ENCODE measurements around the gene KRT37. TPM values are rescaled to one million over a fixed set of nuclear protein-coding genes. Genes with fewer than 3 reads are reported as not detected.
A peak's percentile ranks its signal among the peaks of the same experiment; 100 is the strongest.

The KRT37 gene
- total and polyA plus RNA-seq, 2 of the 13 experiments (the other 11 are each of a cell fraction or from before 2014, with no cell fraction given), result 0.69 TPM; not detected in 1

DNA sequence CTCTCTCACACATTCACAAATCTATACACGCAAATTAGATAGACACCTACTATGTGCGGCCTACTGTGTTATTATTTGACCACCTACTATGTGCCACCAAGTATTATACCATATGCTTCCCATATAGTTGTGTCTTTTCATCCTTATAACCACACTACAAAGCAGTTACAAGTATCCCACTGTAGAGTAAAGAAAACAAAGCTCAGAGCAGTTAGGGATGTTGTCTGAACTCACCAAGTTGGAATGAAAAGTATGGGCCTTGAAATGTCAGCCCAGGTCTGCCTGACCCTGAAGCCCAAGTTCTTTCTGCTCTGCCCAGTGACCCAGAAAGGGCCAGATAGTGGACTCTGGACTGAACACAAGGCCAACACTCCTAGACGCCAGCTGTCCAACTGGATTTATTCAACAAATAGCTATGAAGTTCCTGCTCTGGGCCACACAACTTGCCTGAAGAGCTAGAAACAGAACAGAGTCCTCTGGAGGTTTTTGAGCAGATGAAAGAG lies 8.5 kb downstream of the KRT37 start (continued):
- no peak for TF ChIP-seq ZNF709 (CRISPR knock-in tag; IDR thresholded peaks at IDR 0.05)
- peak; percentile 58; the same call in 1 of the 2 replicates for TF ChIP-seq REPIN1 (CRISPR knock-in tag; IDR thresholded peaks at IDR 0.05; ENCODE audit: borderline replicate concordance, low read depth)
- TF ChIP-seq ZBTB1 (CRISPR knock-in tag; IDR thresholded peaks at IDR 0.05; ENCODE audit: borderline replicate concordance), result no peak
- no peak for TF ChIP-seq MTF2 (CRISPR knock-in tag; IDR thresholded peaks at IDR 0.05; ENCODE audit: borderline replicate concordance)
- TF ChIP-seq, protein P1, sequence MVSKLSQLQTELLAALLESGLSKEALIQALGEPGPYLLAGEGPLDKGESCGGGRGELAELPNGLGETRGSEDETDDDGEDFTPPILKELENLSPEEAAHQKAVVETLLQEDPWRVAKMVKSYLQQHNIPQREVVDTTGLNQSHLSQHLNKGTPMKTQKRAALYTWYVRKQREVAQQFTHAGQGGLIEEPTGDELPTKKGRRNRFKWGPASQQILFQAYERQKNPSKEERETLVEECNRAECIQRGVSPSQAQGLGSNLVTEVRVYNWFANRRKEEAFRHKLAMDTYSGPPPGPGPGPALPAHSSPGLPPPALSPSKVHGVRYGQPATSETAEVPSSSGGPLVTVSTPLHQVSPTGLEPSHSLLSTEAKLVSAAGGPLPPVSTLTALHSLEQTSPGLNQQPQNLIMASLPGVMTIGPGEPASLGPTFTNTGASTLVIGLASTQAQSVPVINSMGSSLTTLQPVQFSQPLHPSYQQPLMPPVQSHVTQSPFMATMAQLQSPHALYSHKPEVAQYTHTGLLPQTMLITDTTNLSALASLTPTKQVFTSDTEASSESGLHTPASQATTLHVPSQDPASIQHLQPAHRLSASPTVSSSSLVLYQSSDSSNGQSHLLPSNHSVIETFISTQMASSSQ (IDR thresholded peaks at IDR 0.05; ENCODE audit: low read depth), result no peak
- TF ChIP-seq, protein P1 (CRISPR knock-in tag; IDR thresholded peaks at IDR 0.05; ENCODE audit: borderline replicate concordance), result no peak
- TF ChIP-seq DMAP1 (CRISPR knock-in tag; IDR thresholded peaks at IDR 0.05), result no peak
- peak; percentile 66 for TF ChIP-seq FOXA3 (CRISPR knock-in tag; IDR thresholded peaks at IDR 0.05)
- TF ChIP-seq MAFG (CRISPR knock-in tag; IDR thresholded peaks at IDR 0.05), result no peak
- TF ChIP-seq ZNF644 (CRISPR knock-in tag; IDR thresholded peaks at IDR 0.05; ENCODE audit: low read depth), result peak; percentile 97
- TF ChIP-seq RBM39 (IDR thresholded peaks at IDR 0.05; ENCODE audit: low read depth, low read length, poor library complexity, severe bottlenecking), result no peak
- TF ChIP-seq ETV6 (CRISPR knock-in tag; conservative IDR thresholded peaks at IDR 0.05), result no peak
- no peak for TF ChIP-seq SP4 (CRISPR knock-in tag; IDR thresholded peaks at IDR 0.05)
- TF ChIP-seq NR2C2 (CRISPR knock-in tag; IDR thresholded peaks at IDR 0.05; ENCODE audit: borderline replicate concordance), result peak; percentile 22; the same call in 1 of the 2 replicates
- TF ChIP-seq, protein P2, sequence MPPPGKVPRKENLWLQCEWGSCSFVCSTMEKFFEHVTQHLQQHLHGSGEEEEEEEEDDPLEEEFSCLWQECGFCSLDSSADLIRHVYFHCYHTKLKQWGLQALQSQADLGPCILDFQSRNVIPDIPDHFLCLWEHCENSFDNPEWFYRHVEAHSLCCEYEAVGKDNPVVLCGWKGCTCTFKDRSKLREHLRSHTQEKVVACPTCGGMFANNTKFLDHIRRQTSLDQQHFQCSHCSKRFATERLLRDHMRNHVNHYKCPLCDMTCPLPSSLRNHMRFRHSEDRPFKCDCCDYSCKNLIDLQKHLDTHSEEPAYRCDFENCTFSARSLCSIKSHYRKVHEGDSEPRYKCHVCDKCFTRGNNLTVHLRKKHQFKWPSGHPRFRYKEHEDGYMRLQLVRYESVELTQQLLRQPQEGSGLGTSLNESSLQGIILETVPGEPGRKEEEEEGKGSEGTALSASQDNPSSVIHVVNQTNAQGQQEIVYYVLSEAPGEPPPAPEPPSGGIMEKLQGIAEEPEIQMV (CRISPR knock-in tag; IDR thresholded peaks at IDR 0.05; ENCODE audit: low read depth), result no peak
- TF ChIP-seq RAD51 (IDR thresholded peaks at IDR 0.05; ENCODE audit: borderline replicate concordance), result no peak
- no peak for TF ChIP-seq ZFAT (CRISPR knock-in tag; conservative IDR thresholded peaks at IDR 0.05)
- no peak for TF ChIP-seq SOX6 (IDR thresholded peaks at IDR 0.05)
- peak; percentile 85 for TF ChIP-seq SOX6 (CRISPR knock-in tag; IDR thresholded peaks at IDR 0.05)
- TF ChIP-seq ZFP36 (IDR thresholded peaks at IDR 0.05; ENCODE audit: borderline replicate concordance, low read depth, low read length, partially characterized antibody), result no peak
- TF ChIP-seq SOX5 (CRISPR knock-in tag; IDR thresholded peaks at IDR 0.05; ENCODE audit: borderline replicate concordance), result peak; percentile 63
- TF ChIP-seq, protein P3, sequence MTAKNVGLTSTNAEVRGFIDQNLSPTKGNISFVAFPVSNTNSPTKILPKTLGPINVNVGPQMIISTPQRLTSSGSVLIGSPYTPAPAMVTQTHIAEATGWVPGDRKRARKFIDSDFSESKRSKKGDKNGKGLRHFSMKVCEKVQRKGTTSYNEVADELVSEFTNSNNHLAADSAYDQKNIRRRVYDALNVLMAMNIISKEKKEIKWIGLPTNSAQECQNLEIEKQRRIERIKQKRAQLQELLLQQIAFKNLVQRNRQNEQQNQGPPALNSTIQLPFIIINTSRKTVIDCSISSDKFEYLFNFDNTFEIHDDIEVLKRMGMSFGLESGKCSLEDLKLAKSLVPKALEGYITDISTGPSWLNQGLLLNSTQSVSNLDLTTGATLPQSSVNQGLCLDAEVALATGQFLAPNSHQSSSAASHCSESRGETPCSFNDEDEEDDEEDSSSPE (CRISPR knock-in tag; IDR thresholded peaks at IDR 0.05), result no peak

All from HepG2 (cell line).